ENCODE results near the gene RPS6KA4.

The RPS6KA4 gene

DNA sequence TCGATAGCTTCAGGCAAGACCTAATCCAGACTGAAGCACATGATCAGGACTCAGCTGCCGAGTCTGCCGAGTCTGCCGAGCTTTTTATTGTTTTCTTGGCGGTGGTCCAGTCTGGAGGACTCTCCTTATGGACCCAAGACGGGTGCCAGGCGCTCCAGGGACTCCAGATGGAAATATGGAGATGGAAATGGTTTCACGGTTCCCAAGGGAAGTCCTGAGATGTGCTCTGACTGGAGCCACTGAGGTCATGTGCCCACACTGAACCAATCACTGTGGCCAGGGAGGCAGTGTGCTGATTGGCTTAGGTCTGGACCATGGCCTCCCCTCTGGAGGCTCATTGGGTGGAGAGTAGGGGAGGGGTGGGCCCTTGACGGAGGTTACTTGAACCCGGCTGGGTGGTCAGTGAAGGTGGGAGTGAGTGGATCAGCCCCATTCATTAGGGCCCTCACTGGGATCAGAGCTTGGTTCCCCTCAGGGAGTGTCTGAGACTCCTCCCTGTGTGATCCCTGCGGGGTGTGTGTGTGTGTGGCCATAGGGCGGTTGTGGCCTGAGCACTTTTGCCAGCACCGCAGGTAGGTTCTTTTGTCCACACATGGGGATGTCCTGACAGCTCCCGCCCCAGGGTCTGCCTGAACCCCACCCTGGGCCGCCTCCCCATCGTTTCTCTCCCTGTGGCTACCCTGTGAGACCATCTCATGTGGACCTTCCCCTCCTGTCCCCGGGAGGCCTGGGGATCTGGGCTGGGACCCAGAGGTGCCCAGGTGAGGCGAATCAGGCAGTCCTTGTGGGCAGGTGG, 14.0 kb downstream of the RPS6KA4 start:
- ATAC-seq (replicated peaks), result no peak
- H3K27ac Mint-ChIP-seq, result no peak overlapping the region
- H3K36me3 Mint-ChIP-seq (ENCODE audit: insufficient read depth), result peaks cover 26% of the 10 kb centered on the region

GRCh38 chr11:64373598-64373974, 14.6 kb downstream of the RPS6KA4 start:
- Mint-ChIP-seq H3K4me1 (ENCODE audit: low read depth in 2 of 2) (peaks cover 0 to 3% of the 10 kb centered on the region in 2 donors), H3K27ac (no peak overlapping the region), H3K9me3 (no peaks in the 10 kb centered on the region), H3K4me3 (no peak overlapping the region), H3K27me3 (no peaks in the 10 kb centered on the region), H3K36me3 (ENCODE audit: insufficient read depth) (peaks cover 23% of the 10 kb centered on the region)
- ATAC-seq (replicated peaks) (no peak), DNase-seq (no peak)

More for the DNA sequence above, 14.0 kb downstream of the RPS6KA4 start:
- H3K4me3 Mint-ChIP-seq, result no peak overlapping the region
- H3K27me3 Mint-ChIP-seq, result no peaks in the 10 kb centered on the region
- no peak for DNase-seq
- H3K9me3 Mint-ChIP-seq, result no peaks in the 10 kb centered on the region
- H3K4me1 Mint-ChIP-seq (ENCODE audit: low read depth in 2 of 2), result peaks cover 0 to 3% of the 10 kb centered on the region in 2 donors

DNA sequence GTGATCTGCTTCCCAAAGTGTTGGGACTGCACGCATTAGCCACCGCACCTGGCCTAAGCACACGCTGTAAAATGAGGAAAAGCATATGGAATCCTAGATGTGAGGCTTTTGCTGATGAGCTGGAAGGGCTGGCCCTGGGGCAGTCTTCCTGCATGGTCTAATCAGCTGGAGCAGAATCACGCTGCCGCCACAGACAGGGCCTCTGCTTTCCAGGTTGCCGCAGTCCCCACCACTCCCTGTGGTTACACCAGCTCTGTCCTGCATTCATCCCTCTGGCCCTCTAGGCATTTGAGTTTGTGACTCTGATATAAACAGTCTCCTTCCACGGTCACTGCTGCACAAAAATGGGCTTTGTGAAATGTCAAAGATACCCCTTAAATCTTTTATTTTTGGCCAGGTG, 17.1 kb downstream of the RPS6KA4 start:
- Mint-ChIP-seq H3K36me3 (ENCODE audit: insufficient read depth) (peaks cover 9% of the 10 kb centered on the region), H3K4me3 (no peak overlapping the region), H3K27ac (no peak overlapping the region), H3K9me3 (no peaks in the 10 kb centered on the region), H3K27me3 (no peaks in the 10 kb centered on the region), H3K4me1 (ENCODE audit: low read depth in 2 of 2) (peaks cover 0 to 3% of the 10 kb centered on the region in 2 donors)
- DNase-seq, result no peak
- no peak for ATAC-seq (replicated peaks)

DNA sequence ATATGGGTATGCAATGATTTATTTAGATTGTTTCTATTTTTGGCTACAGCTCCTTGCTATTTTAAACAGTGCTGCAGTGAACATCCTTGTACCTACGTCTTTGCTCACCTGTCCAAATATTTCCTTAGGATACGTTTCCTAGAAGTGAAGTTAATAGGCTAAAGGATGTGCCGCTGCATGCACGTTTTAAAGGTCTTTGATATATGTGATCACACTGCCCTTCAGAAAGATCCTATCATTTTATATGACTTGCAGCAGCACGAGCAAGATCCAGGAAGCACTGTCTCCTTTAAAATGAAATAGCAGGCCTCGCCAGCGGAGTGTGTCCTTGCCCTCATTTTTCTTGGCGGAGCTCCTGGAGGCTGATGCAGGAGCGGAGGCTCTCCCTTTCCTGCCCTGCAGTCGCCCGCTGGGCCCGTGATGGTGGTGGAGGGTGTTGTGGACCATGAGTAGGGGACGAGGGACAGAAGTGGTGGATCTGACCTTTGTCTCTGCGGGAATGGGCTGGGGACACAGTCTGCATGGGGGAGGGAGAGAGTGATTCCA, 19.4 kb downstream of the RPS6KA4 start:
- Mint-ChIP-seq H3K9me3 (no peaks in the 10 kb centered on the region), H3K36me3 (ENCODE audit: insufficient read depth) (no peaks in the 10 kb centered on the region), H3K4me3 (no peak overlapping the region), H3K27ac (no peak overlapping the region), H3K27me3 (peaks cover 0 to 10% of the 10 kb centered on the region in 2 donors), H3K4me1 (ENCODE audit: low read depth in 2 of 2) (no peaks in the 10 kb centered on the region)
- ATAC-seq (replicated peaks) (no peak), DNase-seq (no peak)

DNA sequence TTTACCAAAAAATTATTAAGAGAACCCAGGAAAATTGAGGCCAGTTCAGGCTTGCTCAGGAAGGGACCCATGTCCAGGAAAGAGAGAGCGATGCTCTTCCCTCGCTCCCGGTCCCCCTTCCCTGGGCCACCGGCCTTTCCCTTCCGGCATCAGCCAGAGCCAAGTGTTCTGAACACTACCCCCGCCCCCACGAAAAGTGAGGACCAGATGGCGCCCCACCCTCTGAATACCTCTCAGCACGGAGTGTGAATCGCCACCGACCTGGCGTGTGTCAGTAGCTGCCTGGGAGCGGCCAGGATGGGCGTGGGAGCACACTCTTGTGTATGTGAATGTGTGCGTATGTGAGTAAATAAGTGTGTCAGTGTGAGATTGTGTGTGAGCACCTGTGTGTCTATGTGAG, 20.2 kb downstream of the RPS6KA4 start:
- H3K4me1 Mint-ChIP-seq (ENCODE audit: low read depth in 2 of 2), result peaks cover 0 to 3% of the 10 kb centered on the region in 2 donors
- no peaks in the 10 kb centered on the region for H3K9me3 Mint-ChIP-seq
- no peak overlapping the region for H3K27ac Mint-ChIP-seq
- DNase-seq (no peak), ATAC-seq (replicated peaks) (no peak)
- no peaks in the 10 kb centered on the region for H3K36me3 Mint-ChIP-seq (ENCODE audit: insufficient read depth)
- no peak overlapping the region for H3K4me3 Mint-ChIP-seq
- H3K27me3 Mint-ChIP-seq, result peaks cover 0 to 16% of the 10 kb centered on the region in 2 donors

DNA sequence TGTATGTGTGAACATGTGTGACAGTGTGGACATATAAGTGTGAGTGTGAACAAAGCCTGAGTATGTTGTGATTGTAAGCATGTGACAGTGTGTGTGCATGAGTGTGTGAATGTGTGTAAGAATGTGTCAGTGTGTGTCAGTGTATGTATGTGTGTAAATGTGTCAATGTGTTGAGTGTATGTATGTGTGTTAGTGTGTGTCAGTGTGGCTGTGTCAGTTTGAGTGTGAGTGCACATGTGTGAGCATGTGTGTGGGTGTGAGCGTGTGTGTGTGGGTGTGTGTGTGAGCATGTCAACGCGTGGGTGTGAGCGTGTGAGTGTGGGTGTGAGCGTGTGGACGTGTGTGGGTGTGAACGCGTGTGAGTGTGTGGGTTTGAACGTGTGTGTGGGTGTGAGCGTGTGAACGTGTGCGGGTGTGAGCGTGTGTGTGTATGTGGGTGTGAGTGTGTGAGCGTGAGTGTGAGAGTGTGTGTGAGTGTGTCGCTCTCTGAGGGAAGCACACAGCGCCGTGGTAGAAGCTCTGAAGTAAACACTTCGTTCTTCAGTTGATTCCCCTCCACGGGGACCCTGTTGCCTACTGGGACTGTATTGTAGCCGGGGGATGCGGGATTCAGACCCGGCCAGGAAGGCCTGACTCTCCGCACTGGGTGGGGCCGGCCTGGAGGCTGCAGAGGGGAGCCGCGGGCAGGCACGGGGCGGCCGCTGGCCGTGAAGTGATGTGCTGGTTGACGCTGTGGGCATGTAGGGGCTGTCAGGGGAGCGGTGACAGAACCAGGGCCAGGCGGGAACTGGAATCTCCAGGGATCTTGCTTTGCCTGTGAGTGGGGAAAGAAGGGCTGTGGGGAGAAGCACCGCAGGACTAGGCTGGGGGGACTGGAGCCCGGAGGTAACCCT, 21.1 kb downstream of the RPS6KA4 start:
- H3K4me3 Mint-ChIP-seq, result no peak overlapping the region
- H3K27ac Mint-ChIP-seq, result no peak overlapping the region
- peaks cover 0 to 16% of the 10 kb centered on the region in 2 donors for H3K27me3 Mint-ChIP-seq
- H3K9me3 Mint-ChIP-seq, result no peaks in the 10 kb centered on the region
- H3K4me1 Mint-ChIP-seq (ENCODE audit: low read depth in 2 of 2), result peaks cover 0 to 3% of the 10 kb centered on the region in 2 donors
- no peak for DNase-seq
- H3K36me3 Mint-ChIP-seq (ENCODE audit: insufficient read depth), result no peaks in the 10 kb centered on the region
- no peak for ATAC-seq (replicated peaks)

GRCh38 chr11:64381350-64381749, 22.4 kb downstream of the RPS6KA4 start:
- no peak for ATAC-seq (replicated peaks)
- DNase-seq, result no peak
- Mint-ChIP-seq H3K9me3 (no peaks in the 10 kb centered on the region), H3K4me3 (no peak overlapping the region), H3K27me3 (peaks cover 5 to 26% of the 10 kb centered on the region in 2 donors), H3K4me1 (ENCODE audit: low read depth in 2 of 2) (peaks cover 3% of the 10 kb centered on the region in 2 donors), H3K27ac (no peak overlapping the region), H3K36me3 (ENCODE audit: insufficient read depth) (no peaks in the 10 kb centered on the region)

DNA sequence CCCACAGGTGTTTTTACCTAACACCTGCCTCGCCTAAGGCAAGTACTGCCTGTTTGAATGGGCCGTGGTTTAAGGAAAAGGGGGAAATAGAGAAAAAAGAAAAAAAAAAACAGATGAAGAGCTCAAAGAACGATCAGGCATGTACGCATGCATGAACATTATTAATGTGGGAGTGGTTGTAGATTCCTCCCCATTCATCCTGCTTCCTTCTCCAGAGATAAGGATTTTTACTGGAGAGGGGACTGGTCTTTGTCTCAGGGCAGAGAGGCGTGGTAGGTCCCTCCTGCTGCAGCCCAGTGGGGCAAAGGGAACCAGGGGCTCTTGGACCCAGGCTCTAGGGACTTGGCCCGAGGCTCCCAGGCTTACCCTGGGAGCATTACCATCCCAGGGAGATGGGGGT, 23.1 kb downstream of the RPS6KA4 start:
- no peak overlapping the region for H3K27ac Mint-ChIP-seq
- ATAC-seq (replicated peaks) (no peak), DNase-seq (no peak)
- peaks cover 3 to 8% of the 10 kb centered on the region in 2 donors for H3K4me1 Mint-ChIP-seq (ENCODE audit: low read depth in 2 of 2)
- no peaks in the 10 kb centered on the region for H3K9me3 Mint-ChIP-seq
- no peaks in the 10 kb centered on the region for H3K36me3 Mint-ChIP-seq (ENCODE audit: insufficient read depth)
- H3K27me3 Mint-ChIP-seq, result peaks cover 5 to 26% of the 10 kb centered on the region in 2 donors
- no peak overlapping the region for H3K4me3 Mint-ChIP-seq

DNA sequence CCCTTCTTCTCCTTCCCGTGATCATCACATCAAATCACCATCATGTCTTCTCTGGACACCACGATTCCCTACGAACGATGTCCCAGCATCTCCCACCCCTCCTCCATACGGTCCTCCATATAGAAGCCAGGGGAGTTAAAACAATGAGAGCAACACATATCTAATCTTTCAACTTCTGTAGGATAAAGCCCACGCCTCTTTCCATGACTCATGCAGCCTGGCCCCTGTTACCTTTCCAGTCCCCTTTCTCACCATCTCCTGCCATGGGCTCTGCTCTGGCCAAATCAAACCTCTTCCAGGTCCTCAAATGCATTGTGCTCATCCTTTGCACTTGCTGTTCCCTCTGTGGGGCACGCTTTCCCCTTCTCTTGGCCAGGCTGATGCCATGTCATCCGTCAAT, 23.6 kb downstream of the RPS6KA4 start:
- Mint-ChIP-seq H3K27ac (no peak overlapping the region), H3K36me3 (ENCODE audit: insufficient read depth) (no peaks in the 10 kb centered on the region), H3K9me3 (no peaks in the 10 kb centered on the region)

DNA sequence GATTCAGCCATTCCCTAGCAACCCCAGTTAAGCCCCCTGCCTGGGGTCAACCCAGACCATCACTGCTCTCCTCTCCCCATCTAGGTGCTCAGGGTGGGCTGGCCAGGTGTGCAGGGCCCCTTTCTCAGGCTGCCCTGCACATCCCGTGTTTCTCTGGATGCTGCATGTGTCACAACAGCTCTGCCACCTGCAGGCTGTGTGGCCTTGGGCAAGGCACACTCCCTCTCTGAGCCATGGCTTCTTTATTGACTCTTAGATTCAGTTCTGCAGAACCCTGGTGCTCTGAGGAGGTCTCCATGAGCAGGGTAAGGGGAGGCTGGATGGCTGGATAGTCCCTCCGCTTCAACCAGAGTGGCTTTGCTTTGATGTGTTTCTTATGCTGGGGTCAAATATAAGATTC, 24.6 kb downstream of the RPS6KA4 start:
- Mint-ChIP-seq H3K9me3 (no peaks in the 10 kb centered on the region), H3K36me3 (ENCODE audit: insufficient read depth) (no peaks in the 10 kb centered on the region), H3K27ac (no peak overlapping the region), H3K27me3 (peaks cover 5 to 33% of the 10 kb centered on the region in 2 donors), H3K4me3 (no peak overlapping the region), H3K4me1 (ENCODE audit: low read depth in 2 of 2) (peaks cover 4 to 10% of the 10 kb centered on the region in 2 donors)
- no peak for ATAC-seq (replicated peaks)
- DNase-seq, result no peak

More for the DNA sequence above, 23.6 kb downstream of the RPS6KA4 start:
- DNase-seq, result no peak
- no peak for ATAC-seq (replicated peaks)
- H3K4me3 Mint-ChIP-seq, result no peak overlapping the region
- H3K27me3 Mint-ChIP-seq, result peaks cover 5 to 26% of the 10 kb centered on the region in 2 donors
- H3K4me1 Mint-ChIP-seq (ENCODE audit: low read depth in 2 of 2), result peaks cover 3 to 10% of the 10 kb centered on the region in 2 donors

- ATAC-seq (replicated peaks), result no peak
- H3K36me3 Mint-ChIP-seq (ENCODE audit: insufficient read depth), result no peaks in the 10 kb centered on the region
- no peak overlapping the region for H3K27ac Mint-ChIP-seq
- no peaks in the 10 kb centered on the region for H3K9me3 Mint-ChIP-seq
- no peak for DNase-seq
- peaks cover 5 to 10% of the 10 kb centered on the region in 2 donors for H3K4me1 Mint-ChIP-seq (ENCODE audit: low read depth in 2 of 2)
- no peak overlapping the region for H3K4me3 Mint-ChIP-seq
- H3K27me3 Mint-ChIP-seq, result peaks cover 5 to 35% of the 10 kb centered on the region in 2 donors
Measured at GRCh38 chr11:64384028-64384737, 25.2 kb downstream of the RPS6KA4 start.

GRCh38 chr11:64384981-64385944, 26.3 kb downstream of the RPS6KA4 start:
- Mint-ChIP-seq H3K4me3 (no peak overlapping the region), H3K27ac (no peak overlapping the region), H3K27me3 (peaks cover 5 to 35% of the 10 kb centered on the region in 2 donors), H3K9me3 (no peaks in the 10 kb centered on the region), H3K36me3 (ENCODE audit: insufficient read depth) (no peaks in the 10 kb centered on the region), H3K4me1 (ENCODE audit: low read depth in 2 of 2) (peaks cover 14 to 17% of the 10 kb centered on the region in 2 donors)
- no peak for DNase-seq
- no peak for ATAC-seq (replicated peaks)

All from effector memory CD8-positive, alpha-beta T cell (primary cell).